CD4-positive, alpha-beta T cell treated with Interleukin-15 for 4 hours (primary cell): ENCODE results near the gene FBXL17.
"Not testable (repeated sequence)": the region's sequence is repeated elsewhere in the genome, so short reads cannot be mapped to it uniquely, and the experiment has no call there.

Experiments used
- DNase-seq: peaks from one replicate; pipeline ENCODE4 v3.0.0-alpha.2; 2020; ENCODE audit warnings: low spot score

The FBXL17 gene

GRCh38 chr5:108249095-108249784, 132.7 kb downstream of the FBXL17 start:
- no peak for DNase-seq

DNA sequence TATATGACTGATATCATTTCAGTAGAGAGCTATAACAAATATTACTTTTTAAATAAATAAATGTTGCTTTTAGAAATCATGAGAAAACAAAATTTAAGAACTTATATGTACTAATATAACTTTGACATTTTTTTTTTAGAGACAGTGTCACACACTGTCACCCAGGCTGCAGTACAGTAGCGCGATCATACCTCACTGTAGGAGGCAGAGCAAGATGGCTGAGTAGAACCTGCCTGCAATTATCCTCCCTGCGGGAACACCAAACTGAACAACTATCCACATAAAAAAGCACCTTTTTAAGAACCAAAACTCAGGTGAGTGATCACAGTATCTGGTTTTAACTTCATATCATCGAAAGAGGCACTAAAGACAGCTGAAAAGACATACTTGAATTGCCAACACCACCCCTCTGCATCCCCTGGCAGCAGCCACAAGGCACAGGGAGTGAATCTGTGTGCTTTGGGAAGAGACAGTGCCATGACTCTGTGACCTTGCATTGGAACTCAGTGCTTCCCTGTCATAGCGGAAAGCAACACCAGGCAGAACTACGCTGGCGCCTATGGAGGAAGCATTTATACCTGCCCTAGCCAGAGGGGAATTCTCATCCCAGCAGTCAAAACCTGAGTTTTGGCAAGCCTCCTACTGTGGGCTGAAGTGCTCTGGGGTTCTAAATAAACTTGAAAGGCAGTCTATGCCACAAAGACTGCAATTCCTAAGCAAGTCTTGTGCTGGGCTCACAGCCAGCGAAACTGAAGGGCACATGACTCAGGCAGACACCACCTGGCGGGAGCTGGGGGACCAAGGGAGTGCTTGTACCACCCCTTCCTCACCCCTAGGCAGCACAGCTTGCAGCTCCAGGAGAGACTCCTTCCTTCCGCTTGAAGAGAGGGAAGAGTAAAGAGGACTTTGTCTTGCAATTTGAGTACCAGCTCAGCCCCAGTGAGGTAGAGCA, 142.7 kb downstream of the FBXL17 start:
- DNase-seq = no peak

DNA sequence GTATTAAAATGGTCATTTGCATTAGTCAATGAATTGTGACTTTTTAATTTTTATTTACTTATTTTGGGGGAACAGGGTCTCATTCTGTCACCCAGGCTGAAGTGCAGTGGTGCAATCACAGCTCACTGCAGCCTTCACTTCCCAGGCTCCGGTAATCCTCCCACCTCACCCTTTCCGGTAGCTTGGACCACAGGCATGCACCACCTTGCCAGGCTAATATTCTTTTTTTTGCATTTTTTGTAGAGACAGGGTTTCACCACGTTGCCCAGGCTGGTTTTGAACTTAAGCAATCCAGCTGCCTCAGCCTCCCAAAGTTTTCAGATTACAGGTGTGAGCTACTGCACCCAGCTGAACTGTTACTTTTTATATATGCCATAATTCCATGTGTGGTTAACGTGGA, 143.4 kb downstream of the FBXL17 start:
- DNase-seq = no peak

DNA sequence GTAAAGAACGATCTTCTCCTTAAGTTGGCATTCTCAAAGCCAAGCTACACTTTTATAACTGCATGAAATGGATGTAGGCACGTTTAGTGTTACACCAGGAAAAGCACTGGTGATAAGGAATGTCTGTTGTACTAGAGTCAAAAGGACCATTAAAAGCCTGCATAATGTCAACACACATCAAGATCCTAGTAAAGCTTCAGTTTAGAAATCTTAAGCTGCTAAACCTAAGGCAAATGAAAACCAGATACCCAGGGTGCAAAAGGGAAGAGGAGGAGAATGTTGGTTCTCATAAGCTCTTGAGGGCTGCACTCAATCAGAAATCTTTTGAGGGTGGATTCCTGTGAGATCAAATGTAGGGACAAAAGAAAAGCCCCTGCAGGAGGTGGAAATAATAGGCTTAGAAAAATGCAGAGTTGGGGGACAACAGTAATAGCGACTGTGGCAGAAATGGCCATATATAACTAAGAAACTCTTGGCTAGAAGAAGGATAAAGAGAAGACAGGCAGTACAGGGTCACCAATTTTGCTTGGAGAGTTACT, 148.2 kb downstream of the FBXL17 start:
- DNase-seq = no peak

GRCh38 chr5:108232805-108233204, 149.1 kb downstream of the FBXL17 start:
- no peak for DNase-seq

GRCh38 chr5:108222011-108222410, 159.9 kb downstream of the FBXL17 start:
- no peak for DNase-seq

DNA sequence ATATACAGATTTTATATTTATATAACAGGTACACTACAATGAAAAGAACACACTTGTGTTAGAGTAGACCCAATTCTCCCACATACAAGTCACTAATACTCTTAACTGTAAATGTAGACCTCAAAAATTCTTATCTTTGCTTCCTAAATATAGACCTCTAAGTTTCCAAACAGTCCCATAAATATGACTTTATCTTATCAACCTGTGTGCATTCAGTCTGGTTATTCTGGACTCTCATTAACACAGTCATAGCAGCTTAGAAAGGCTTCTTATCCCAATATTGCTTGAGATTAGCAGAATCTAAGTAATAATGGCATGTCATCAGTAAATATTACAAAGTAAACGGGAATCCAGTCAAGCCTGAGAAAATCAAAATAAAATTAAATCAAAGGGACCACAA, 161.1 kb downstream of the FBXL17 start:
- DNase-seq = no peak

DNA sequence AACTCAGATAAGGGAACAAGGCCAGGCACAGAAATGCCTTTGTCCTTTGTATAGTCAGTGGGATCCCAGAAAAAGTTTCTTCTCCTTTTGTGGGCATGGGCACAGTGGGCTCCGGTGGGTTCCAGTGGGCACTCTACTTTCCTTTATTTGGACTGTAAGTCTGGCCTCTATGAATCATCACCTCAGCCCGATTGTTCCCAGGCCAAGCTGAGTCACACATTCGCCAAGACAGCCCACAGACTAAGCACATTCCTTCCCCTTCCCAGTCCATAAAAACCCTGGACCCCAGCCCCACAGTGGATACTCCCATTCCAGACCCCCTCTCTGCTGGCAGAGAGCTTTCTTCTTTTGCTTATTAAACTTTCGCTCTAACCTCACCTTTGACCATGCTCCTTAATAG, 165.0 kb downstream of the FBXL17 start:
- DNase-seq = no peak

DNA sequence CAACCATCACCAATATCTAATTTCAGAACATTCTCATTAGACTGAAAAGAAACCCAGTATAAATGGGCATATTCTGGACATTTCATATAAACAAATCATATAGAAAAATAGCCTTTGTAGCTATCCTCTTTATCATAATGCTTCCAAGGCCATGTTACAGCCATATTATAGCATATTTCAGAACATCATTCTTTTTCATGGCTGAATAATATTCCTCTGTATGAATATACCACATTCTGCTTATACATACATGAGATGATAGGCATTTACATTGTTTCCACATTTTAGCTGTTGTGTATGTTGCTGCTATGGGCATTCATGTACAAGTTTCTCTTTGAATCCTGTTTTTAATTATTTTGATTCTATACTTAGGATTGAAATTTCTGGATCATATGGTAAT, 167.0 kb downstream of the FBXL17 start:
- no peak for DNase-seq

GRCh38 chr5:108212775-108213346, 169.0 kb downstream of the FBXL17 start:
- no peak for DNase-seq

DNA sequence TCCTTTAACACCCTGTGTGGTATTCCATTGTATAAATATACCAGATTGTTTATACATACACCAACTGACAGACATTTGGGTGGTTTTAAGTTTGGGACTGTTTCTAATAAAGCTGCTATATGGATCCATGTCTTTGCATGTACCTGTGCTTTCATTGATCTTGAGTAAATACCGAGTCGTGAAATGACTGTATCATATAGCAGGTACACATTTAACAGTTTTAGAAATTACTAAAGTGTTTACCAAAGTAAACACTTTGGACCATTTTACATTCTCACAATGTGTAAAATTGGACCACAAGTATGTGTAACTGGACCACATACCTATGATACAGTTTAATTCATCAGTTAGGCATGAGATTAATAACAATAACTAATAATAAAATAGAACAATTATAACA, 175.2 kb downstream of the FBXL17 start:
- no peak for DNase-seq

DNA sequence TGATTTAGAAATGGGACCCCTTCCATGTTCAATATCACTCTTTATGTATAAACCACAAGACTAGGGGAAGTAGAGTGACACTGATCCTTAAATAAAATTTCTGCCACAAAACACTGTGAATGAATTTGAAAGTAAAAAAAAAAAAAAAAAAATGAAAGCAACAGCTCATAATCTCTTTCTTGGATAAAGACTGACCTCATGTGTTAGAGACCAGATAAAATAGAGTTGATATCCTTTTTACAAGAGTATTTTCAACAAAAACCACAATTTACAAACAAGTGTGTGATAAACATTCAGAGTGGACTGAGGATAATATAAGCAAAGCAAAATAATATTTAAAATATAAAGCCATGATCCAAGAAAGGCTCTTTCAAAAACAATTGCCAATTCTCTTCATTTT, 180.2 kb downstream of the FBXL17 start:
- DNase-seq = no peak

DNA sequence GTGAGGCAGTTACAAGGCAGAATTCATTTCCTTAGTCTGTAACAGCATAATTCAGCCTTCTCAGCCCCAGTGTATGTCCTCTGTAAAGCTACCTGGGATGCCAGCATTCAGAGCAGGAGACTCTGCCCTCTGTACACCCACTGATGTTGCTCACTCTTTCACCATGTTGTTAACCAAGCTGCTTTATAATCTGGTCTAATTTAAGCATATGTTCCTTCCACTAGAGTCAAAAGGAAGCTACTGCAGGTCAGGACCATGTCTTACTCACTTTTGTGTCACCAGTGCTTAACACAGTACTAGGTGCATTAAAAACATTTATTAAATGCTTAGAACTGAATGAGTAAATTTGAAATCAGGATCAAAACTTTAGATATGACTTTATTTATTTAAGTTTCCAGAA, 185.6 kb downstream of the FBXL17 start:
- no peak for DNase-seq

GRCh38 chr5:108193021-108193795, 188.7 kb downstream of the FBXL17 start:
- DNase-seq = no peak

- DNase-seq = no peak
Observed at GRCh38 chr5:108184940-108185339, 197.0 kb downstream of the FBXL17 start.

DNA sequence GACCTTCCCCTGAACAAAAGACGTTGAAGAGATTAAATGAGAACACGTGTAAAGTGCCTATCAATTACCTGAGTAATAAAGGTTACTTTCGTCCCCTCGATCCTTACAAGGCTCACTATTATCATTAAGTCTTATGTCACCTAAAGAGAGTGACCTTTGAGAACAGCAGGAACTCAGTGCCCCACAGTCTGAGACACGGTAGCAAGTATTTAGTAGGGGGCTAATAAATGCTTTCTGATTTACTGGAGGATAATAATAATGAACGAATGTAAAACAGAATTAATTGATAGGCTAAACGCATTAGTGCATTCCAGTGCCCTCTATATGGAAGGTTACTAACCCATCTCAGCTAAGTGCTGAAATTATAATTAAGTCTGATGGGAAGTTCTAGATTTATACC, 199.9 kb downstream of the FBXL17 start:
- DNase-seq = no peak

GRCh38 chr5:108174286-108174685, 207.6 kb downstream of the FBXL17 start:
- DNase-seq = no peak

DNA sequence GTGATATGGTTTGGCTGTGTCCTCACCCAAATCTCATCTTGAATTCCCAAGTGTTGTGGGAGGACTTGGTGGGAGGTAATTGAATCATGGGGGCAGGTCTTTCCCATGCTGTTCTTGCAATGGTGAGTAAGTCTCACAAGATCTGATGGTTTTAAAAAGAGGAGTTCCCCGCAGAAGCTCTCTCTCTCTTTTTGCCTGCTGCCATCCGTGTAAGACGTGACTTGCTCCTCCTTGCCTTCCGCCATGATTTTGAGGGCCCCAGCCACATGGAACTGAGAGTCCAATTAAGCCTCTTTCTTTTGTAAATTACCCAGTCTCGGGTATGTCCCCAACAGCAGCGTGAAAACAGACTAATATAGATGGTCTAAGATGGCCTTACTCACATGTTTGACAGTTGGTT, 210.1 kb downstream of the FBXL17 start:
- no peak for DNase-seq

DNA sequence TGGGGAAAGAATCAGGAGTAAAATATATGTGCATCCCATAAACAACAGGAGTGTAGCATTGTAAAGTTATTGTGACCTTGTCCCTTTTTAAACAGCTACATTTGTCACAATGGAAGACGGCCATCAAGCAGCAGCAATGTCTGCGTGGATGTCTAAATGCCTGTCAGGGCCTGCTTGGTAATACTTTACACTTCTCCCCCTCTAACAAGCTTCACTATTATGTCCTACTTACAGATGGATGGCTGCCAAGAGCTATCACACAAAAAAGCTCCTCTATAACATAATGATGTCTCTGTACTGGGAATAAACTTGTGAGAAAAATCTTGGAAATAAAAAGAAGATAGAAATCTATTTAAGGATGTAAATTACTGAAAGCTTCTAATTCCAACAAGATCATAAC, 213.0 kb downstream of the FBXL17 start:
- no peak for DNase-seq

DNA sequence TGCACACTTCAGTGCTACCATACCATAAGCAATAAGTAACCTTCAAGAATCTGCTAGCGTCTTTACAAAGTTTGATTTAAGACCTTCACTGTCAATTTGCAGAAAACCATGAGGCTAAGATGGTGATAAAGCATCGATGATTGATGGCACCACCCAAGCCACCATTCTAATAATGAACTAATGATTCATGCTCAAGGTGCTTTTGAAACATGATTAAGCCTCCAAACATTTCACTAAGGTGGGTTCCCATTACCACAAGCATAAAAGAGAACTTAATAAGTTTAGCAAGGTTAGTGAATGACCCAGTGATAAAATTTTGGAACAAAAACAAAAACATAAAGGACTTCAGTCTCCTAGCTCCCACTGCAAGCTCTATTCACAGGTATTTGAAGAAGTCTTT, 214.7 kb downstream of the FBXL17 start:
- no peak for DNase-seq

DNA sequence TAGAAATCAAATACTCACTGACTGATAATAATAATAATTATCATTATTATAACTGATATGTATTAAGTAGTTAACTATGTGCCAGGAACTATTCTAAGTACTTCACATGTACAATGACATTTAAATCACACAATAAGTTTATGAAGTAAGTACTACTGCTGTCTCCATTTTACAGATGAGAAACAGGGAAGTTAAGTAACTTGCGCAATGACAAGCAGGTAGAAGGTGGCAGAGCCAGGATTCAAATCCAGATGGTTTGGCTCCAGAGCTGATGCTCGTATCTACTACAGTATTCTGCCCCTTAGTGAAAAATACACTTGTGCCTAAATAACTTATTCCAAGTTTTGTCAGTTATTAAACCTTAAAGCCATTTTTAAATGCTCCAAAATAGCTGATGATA, 217.3 kb downstream of the FBXL17 start:
- DNase-seq = no peak

GRCh38 chr5:108152854-108153253, 229.0 kb downstream of the FBXL17 start:
- DNase-seq = not testable (repeated sequence)
